HG03196 (cell line): ENCODE results near the gene C1orf21.

ENCODE experiments used
- ATAC-seq: cut with Tn5 transposase; IDR thresholded peaks from one replicate; pipeline ENCODE4 v1.9.1; 2021; ENCODE audit not compliant: unreplicated experiment

C1orf21 gene

DNA sequence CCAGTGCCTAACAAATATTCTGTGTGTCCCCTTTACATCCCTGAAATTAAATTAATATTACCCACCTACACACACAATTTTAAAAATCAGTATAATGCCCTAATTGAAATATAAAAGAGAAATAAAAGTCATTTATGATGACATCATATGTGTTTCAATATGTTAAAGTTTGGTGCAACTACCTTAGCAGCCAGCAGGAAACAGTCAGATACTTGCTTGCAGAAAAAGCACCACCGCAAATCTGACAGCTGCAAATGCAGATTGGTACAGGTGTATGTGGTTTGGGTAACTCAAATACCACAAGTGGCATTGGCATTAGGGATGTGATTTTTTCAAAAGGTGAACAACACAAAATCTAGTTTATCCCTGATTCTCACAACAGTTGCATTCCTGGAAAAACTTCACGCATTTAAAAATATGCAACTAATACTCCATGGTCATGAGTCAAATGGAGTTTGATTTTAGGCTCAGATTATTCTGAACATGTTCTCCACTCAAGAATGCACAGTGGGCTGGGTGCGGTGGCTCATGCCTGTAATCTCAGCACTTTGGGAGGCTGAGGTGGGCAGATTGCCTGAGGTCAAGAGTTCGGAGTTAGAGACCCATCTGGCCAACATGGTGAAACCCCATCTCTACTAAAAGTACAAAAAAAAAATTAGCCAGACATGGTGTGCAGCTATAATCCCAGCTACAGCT lies 261.5 kb downstream of the C1orf21 start:
- ATAC-seq = no peak

DNA sequence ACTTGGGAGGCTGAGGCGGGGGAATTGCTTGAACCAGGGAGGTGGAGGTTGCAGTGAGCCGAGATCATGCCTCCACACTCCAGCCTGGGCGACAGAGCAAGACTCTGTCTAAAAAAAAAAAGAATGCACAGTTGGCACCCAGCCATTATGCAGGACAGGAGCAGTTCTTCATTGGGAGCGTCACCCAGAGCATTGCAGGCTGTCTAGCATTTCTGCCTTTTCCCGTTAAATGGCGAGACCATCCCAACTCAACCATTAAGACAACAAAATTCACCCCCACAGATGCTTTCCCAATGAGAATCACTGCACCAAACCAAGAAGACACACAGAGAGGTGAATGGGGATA lies 262.0 kb downstream of the C1orf21 start:
- no peak for ATAC-seq

DNA sequence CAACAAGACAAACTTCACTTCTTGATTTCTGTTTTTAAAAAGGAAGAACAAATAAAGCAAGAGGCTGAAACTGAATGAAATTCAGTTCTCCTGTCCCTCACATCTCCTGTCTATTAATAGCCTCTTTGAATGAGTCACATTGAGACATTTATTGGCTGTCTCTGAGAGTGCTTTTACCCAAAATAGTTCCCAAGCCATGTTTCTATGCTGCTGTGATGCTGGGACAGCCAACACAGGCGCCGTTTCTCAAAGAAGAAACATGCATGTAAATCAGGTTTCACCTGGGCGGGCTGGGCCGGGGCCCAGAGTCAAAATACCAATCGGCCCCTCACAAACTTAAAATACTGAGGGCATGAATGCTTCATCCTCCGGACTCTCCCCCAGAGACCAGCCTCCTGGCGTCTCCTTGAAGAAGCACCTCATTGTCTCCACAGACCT lies 262.6 kb downstream of the C1orf21 start:
- ATAC-seq = no peak

GRCh38 chr1:184650177-184650866 lies 263.5 kb downstream of the C1orf21 start:
- no peak for ATAC-seq

DNA sequence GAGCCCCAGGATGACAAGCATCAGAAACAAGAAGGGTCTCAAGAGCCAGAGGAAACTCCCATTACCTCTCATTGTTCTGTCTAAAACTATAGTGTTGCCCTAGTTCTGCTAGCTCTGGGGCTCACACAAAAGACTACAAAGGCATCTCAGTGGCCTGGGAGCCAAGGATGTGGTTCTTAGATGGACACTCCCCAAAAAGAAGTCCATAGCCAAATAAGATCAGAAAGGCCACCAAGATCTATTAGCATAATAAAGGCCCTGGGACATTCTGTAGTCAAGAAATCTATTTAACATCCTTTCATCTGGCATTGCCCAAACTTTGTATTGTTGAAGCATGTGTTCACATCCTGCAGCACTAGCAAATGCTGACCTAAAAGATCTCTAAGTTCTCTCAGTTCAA lies 268.4 kb downstream of the C1orf21 start:
- no peak for ATAC-seq

DNA sequence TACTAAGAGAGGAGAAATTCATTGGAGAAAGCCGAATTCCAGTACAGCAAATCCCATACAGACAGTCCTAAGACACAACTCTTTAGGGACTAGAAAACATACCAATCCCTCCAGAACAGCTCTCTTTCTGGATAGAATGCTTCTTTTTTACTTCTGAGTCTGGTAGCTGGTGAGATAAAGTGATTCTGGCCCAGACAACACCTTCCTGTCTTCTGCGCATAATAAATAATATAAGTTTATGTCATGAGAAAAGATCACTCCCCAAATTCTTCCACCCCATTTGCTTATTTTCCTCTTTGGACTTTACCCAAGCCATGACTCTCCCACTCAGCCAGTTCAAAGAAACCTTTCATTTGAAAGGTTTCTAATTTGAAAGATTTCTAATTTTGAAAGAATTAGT lies 269.4 kb downstream of the C1orf21 start:
- no peak for ATAC-seq

DNA sequence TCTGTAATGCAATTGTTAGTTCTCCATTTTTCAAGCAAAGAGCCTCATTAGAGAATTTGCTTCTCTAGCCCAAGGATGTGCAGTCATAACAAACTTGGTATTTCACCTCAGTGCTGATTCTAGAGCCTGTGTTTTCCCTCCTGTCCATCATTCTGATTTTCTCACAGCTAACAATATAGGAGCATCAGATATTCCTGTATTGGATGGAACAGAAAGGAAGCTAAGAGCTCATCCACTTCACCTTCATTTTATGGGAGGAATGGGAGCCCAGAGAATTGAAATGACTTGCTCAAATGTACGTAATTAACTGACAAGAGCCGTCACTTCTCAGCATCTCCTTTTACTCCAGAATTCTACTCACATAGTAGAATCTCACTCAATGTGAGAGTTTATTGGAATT lies 271.2 kb downstream of the C1orf21 start:
- no peak for ATAC-seq

DNA sequence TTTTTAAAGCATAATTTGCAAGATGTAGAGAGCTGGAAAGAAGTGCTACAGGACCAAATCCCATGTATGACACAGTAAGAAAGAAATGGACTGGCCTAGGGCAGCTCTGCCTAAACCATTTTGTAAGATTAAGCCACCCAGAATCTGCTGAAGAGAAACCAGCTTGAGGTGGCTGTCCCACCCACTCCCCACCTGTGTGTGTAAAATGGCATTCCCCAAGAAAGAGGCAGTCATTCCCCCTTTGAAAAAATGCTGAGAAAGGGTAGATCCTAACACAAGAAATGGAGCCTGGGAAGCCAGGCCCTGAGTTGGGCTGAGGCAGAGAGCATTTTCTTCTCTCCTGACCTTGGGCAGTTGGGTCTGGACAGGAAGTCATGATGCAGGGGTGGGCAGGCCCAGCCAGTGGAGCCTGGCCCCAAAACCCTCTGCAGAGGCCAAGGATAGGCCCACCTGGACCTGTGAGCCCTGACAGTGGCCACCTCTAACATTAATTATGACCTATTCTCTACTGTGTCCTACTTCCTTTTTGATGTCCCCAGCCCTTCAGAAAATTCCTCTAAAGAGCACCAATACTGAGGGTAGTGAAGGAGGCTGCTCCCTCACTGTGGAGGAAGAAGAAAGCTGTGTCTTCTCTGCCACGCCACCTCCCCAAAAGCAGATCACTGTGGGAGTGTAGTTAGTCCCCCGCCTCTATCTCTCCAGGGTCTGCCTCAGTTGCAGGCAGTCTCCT lies 273.8 kb downstream of the C1orf21 start:
- no peak for ATAC-seq

DNA sequence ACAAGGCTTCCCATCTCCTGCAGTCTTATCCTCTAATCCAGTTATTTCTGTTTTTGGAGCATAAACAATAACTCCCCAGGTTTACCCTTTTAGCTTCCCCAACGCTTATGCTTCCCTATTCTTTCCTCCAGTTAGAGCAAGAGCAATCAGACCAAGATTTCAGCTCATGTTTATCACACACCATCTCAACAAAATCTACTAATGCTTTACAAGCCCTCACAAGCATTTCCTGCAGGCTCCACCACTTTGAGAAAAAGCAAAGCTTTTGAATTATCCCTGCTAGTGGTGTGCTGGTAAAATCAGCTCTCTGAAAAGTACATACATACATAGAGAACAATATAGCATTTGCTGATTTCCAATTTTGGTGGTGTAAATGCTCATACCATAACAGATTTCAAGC lies 275.0 kb downstream of the C1orf21 start:
- ATAC-seq = no peak

DNA sequence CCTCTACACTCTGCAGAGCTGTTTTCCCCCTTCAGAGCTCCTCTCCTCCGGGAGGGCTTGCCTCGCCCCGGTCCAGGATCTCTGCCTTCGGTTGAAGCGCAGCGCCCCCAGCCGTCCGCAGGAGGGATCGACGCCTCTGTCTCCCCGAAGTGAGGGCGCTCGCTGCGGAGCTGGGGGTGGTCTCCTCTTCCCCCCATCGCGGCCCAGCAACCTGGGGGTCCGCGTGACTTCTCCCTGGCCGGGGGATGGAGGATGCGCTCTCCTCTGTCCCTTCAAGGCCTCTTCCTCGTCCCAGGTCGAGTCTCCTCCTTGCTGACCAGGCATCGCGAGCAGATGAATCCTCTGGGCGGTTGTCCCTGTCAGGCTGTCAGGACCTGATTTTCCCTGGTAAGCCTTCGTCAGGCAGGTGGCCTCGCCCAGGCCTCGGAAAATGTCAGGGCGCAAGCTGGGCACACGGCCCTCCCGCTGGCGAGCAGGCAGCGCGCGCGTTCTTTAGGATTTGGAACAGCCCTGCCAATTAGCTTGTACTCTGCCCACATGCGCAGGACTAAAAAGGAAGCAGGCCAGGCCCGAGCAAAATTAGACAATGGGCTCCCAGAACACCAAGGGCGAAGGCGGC lies 277.3 kb downstream of the C1orf21 start:
- ATAC-seq = peak; percentile 69

- no peak for ATAC-seq
These were observed 277.8 kb downstream of the C1orf21 start for GRCh38 chr1:184664661-184665060.

DNA sequence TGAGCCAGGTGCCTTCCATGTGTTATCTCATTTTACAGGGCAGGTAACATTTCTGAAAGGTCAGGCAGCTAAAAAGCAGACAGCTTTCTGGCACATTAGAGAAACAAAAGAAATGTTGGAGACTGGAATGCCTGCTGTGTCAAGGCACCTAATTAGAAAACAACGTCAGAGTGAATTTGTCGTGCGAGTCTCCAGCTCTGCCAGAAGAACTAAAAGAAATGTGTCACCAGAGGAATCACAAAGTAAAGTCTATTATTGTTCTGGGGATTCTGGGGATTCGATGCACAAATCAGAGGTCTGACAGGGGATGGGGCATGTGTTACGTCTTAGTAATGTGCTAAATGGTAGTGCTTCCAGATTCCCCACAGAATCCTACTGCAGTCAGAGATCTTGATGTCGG lies 278.5 kb downstream of the C1orf21 start:
- ATAC-seq = no peak

DNA sequence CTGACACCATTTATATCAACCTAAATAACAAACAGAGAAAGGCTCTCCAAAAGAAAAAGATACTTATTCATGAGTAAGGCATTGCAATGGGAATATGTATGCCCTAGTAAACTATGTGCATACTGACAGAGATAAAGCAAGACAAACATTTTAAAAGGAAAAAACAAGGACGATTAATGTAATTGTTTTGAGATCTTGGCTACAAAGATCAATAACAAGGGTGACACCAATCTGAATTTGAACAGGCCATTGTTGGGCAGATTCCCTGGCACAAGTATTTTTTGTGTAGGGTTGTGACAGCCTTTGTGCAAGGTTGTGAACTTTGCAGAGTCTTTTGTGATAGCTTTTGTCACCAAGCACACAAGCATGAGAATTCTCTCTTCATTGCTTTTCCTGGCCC lies 282.6 kb downstream of the C1orf21 start:
- no peak for ATAC-seq

DNA sequence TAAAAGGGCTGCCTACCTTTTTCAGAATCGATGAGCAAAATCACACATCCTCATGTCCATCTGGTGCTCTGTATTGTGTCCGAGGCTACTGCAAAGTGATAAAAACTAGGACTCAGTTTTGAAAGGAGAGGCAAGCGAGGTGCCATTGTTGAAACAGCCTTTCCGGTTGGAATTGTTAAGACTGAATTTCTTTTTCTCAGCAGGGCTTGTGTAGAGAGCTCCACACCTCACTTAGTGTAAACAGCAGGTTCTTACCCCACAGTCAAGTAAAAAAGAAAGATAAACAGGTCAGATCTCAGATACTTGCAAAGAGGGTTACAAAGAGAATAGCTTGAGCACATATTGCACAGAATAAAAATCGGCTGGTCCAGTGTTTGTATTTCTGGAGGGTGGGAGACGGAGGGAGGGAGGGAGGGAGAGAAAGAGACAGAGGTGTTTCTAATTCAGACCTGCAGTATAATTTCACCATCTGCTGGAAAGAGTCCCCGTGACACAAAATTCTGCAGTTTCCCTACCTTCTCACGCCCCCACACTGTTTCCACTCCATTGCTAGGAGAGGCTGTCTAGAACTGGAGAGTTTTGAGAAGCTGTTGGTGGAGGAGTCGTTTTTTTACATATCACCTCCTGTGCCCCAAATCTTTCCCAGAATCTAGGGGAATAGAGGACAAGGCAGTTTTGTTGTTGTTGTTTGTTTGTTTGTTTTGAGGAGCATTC lies 285.3 kb downstream of the C1orf21 start:
- ATAC-seq = no peak

- ATAC-seq = no peak
These were observed 286.5 kb downstream of the C1orf21 start for GRCh38 chr1:184673305-184673704.

DNA sequence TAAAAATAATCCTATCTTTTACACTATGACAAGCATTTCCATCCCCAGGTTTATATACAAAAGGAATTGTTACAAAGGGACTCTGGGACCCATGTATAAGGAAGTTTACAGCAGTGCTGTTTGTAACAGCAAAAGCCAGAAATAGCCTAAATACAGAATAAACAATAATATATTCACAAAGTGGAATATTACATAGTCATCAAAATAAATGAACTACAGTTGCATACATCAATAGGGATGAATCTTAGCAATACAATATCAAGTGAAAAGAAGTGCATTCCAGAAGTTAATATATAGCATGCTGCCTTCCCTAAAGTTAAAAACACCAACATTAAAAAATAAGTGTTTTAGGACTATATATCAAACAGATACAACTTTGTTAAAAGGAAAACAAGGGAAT lies 290.5 kb downstream of the C1orf21 start:
- ATAC-seq = no peak
